PC-9 (cell line): Measurements from ENCODE around the gene BCAS3. TPM values are rescaled to one million over a fixed set of nuclear protein-coding genes. Genes with fewer than 3 reads are reported as not detected.

Source experiments
- BruUV-seq: library from RNA; stranded (reverse); fragments of 400-500 nt; replicated peaks from 2 replicates; lab custom pipeline; 2021; lab: Mats Ljungman, UMichigan
- CTCF ChIA-PET: fragments of 300-600 bp; sonication (Branson Sonifier 250); formaldehyde crosslinking; loops from one replicate; lab custom pipeline; 2022; ENCODE audit warnings: antibody characterized with exemption; lab: Charles Lee
- POLR2A ChIA-PET: fragments of 300-600 bp; sonication (Branson Sonifier 250); formaldehyde crosslinking; loops from one replicate; lab custom pipeline; 2022; ENCODE audit warnings: antibody characterized with exemption; ENCODE audit not compliant: unreplicated experiment; lab: Charles Lee
- DNase-seq, 2 experiments: peaks; one replicate each; pipeline versions ENCODE4 v3.0.0 to v3.0.0-alpha.2; 2015 to 2022; ENCODE audit warnings: mixed read lengths in 1 of 2
- H2AFZ ChIP-seq: fragments of 200-600 bp; sonication (generic); 2 replicates; pipeline ENCODE4 v1.8.1; 2017; ENCODE audit warnings: antibody characterized with exemption
- H3F3A ChIP-seq: fragments of 200-600 bp; sonication (generic); 2 replicates; pipeline ENCODE4 v1.8.1; 2017; ENCODE audit warnings: antibody characterized with exemption, mild to moderate bottlenecking, low read depth; ENCODE audit not compliant: insufficient read depth
- H3K27ac ChIP-seq: fragments of 200-600 bp; sonication (generic); 2 replicates; pipeline ENCODE4 v1.6.1; 2016; ENCODE audit warnings: mixed run types
- H3K27me3 ChIP-seq: fragments of 200-600 bp; sonication (generic); 2 replicates; pipeline ENCODE4 v1.6.1; 2016; ENCODE audit warnings: low read depth, mixed run types; ENCODE audit not compliant: insufficient read depth
- H3K36me3 ChIP-seq: fragments of 200-600 bp; sonication (generic); 2 replicates; pipeline ENCODE4 v1.6.1; 2016; ENCODE audit warnings: low read depth, mixed run types
- H3K4me1 ChIP-seq: fragments of 200-600 bp; sonication (generic); replicated peaks from 2 replicates; pipeline ENCODE4 v1.6.1; 2016; ENCODE audit warnings: mixed run types; ENCODE audit not compliant: insufficient read depth
- H3K4me2 ChIP-seq: fragments of 200-600 bp; sonication (generic); 2 replicates; pipeline ENCODE4 v1.6.1; 2017; ENCODE audit warnings: mixed run types
- H3K4me3 ChIP-seq: fragments of 200-600 bp; sonication (generic); 2 replicates; pipeline ENCODE4 v1.6.1; 2016; ENCODE audit warnings: mixed run types
- H3K79me2 ChIP-seq: fragments of 200-600 bp; sonication (generic); 2 replicates; pipeline ENCODE4 v1.6.1; 2017; ENCODE audit warnings: low read depth, mixed run types
- H3K9me2 ChIP-seq: fragments of 200-600 bp; sonication (generic); 2 replicates; pipeline ENCODE4 v1.8.1; 2017; ENCODE audit warnings: mild to moderate bottlenecking; ENCODE audit not compliant: insufficient read depth
- H3K9me3 ChIP-seq: fragments of 200-600 bp; sonication (generic); 2 replicates; pipeline ENCODE4 v1.8.1; 2016; ENCODE audit warnings: low read depth; ENCODE audit not compliant: insufficient read depth
- H4K20me1 ChIP-seq: fragments of 200-600 bp; sonication (generic); 2 replicates; pipeline ENCODE4 v1.8.1; 2017; ENCODE audit not compliant: insufficient read depth
- EZH2 ChIP-seq: fragments of 200-600 bp; sonication (generic); IDR thresholded peaks from 2 replicates; pipeline ENCODE4 v1.8.0; 2017; ENCODE audit warnings: antibody characterized with exemption, low read depth
- intact Hi-C: fragments of 100-400 bp; cut with micrococcal nuclease; formaldehyde crosslinking; loops from one replicate; pipeline ENCODE4 v1.10.0; 2022; ENCODE audit not compliant: unreplicated experiment
- total RNA-seq: library from RNA; stranded (reverse); gene quantifications from 2 replicates; pipeline ENCODE4 v1.2.3, GENCODE V29; 2021
- TF ChIP-seq, protein P1 (sequence below): fragments of 200-600 bp; sonication (generic); conservative IDR thresholded peaks from 2 replicates; pipeline ENCODE4 v1.6.1; 2017; ENCODE audit warnings: mixed run types, antibody characterized with exemption, mild to moderate bottlenecking, moderate library complexity

Gene BCAS3
- total RNA-seq, 1 experiment from 2014 or later: 26.0 TPM

DNA sequence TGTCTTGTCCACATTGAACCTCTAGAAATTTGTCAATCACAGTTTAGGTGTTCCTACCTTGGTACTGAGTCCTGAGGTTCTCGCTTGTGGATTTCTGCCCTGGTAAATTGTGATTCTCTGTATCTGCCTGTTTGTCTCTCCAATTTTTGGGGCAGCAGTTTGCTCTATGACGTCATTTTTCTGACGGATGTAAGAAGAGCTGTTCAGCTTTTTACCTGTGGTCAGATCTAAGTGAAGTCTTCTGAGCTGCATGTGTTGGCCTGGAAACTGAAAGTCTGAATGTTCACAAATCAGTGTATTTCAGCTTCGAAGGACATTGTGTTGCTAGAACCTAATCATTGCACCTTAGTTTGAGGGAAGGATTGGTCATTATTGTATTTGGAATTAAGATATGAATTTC is 63.4 kb downstream of the BCAS3 start:
- H4K20me1 ChIP-seq: no peaks in the 10 kb centered on the region
- H3K27ac ChIP-seq: no peak overlapping the region
- no TSS peak for BruUV-seq
- CTCF ChIA-PET: no interaction called here
- H3K79me2 ChIP-seq: no peaks in the 10 kb centered on the region
- no peak overlapping the region for H3K4me2 ChIP-seq
- H3K36me3 ChIP-seq: no peaks in the 10 kb centered on the region
- POLR2A ChIA-PET: interaction anchor here (0.6 kb wide), 1 partner anchor 229 kb away, joined by 7 read pairs; no protein-coding TSS in a partner anchor
- H3K9me3 ChIP-seq: no peaks in the 10 kb centered on the region
- intact Hi-C loops: loop anchor here (10.0 kb wide), 1 partner anchor 1094 kb away; no protein-coding TSS in a partner anchor
- DNase-seq: no peak
- TF ChIP-seq, protein P1, sequence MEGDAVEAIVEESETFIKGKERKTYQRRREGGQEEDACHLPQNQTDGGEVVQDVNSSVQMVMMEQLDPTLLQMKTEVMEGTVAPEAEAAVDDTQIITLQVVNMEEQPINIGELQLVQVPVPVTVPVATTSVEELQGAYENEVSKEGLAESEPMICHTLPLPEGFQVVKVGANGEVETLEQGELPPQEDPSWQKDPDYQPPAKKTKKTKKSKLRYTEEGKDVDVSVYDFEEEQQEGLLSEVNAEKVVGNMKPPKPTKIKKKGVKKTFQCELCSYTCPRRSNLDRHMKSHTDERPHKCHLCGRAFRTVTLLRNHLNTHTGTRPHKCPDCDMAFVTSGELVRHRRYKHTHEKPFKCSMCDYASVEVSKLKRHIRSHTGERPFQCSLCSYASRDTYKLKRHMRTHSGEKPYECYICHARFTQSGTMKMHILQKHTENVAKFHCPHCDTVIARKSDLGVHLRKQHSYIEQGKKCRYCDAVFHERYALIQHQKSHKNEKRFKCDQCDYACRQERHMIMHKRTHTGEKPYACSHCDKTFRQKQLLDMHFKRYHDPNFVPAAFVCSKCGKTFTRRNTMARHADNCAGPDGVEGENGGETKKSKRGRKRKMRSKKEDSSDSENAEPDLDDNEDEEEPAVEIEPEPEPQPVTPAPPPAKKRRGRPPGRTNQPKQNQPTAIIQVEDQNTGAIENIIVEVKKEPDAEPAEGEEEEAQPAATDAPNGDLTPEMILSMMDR: no peak
- no peak for TF ChIP-seq EZH2
- H2AFZ ChIP-seq: no peak overlapping the region
- H3K27me3 ChIP-seq: no peaks in the 10 kb centered on the region
- no peak overlapping the region for H3K4me3 ChIP-seq
- no peaks in the 10 kb centered on the region for H3K9me2 ChIP-seq
- H3K4me1 ChIP-seq: peaks cover 21% of the 10 kb centered on the region
- H3F3A ChIP-seq: peaks cover 14% of the 10 kb centered on the region; the same call in 1 of the 2 replicates

- no peaks in the 10 kb centered on the region for H3K79me2 ChIP-seq
- no peaks in the 10 kb centered on the region for H4K20me1 ChIP-seq
- no peaks in the 10 kb centered on the region for H3K9me2 ChIP-seq
- no peaks in the 10 kb centered on the region for H3K9me3 ChIP-seq
- POLR2A ChIA-PET: interaction anchor here (0.5 to 0.7 kb wide), 4 partner anchors 23 to 464 kb away, joined by 3 to 22 read pairs (median 4); no protein-coding TSS in a partner anchor
- intact Hi-C loops: loop anchor here (10.0 kb wide), 1 partner anchor 1092 kb away; no protein-coding TSS in a partner anchor
- peak overlapping the region; percentile 53 for H2AFZ ChIP-seq
- peak overlapping the region; percentile 96 for H3K27ac ChIP-seq
- BruUV-seq: no TSS peak
- H3F3A ChIP-seq: peaks cover 14% of the 10 kb centered on the region; the same call in 1 of the 2 replicates
- TF ChIP-seq EZH2: no peak
- TF ChIP-seq, protein P1: no peak
- peak overlapping the region; percentile 44 for H3K4me3 ChIP-seq
- H3K36me3 ChIP-seq: no peaks in the 10 kb centered on the region
- H3K4me2 ChIP-seq: peak overlapping the region; percentile 77
- DNase-seq: no peak
- CTCF ChIA-PET: no interaction called here
- no peaks in the 10 kb centered on the region for H3K27me3 ChIP-seq
- peaks cover 21% of the 10 kb centered on the region for H3K4me1 ChIP-seq
Measured at GRCh38 chr17:60743282-60743681, 65.6 kb downstream of the BCAS3 start.

DNA sequence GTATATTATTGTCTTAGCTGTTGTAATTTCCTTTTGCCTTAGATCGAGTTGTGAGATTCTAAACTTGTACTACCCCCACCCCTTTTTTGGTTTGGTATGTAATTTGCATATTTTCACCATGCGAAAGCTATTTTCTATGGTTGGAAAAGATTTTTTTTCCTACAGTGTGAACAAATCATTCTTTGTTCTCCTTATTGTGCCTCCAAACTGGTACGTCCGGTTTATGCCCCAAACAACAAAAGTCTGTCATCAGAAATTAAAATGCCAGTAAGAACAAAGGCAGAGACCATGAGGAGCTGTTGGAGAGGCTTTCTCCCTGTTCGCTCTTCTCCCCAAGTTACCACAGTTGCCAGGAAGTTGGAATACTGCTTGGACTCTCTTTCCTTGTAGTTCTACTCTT is 66.1 kb downstream of the BCAS3 start:
- no peaks in the 10 kb centered on the region for H4K20me1 ChIP-seq
- H3K36me3 ChIP-seq: no peaks in the 10 kb centered on the region
- intact Hi-C loops: loop anchor here (10.0 kb wide), 1 partner anchor 1091 kb away; no protein-coding TSS in a partner anchor
- BruUV-seq: no TSS peak
- peak overlapping the region; percentile 44 for H3K4me3 ChIP-seq
- H3K9me2 ChIP-seq: no peaks in the 10 kb centered on the region
- no peaks in the 10 kb centered on the region for H3K79me2 ChIP-seq
- TF ChIP-seq, protein P1: no peak
- TF ChIP-seq EZH2: no peak
- peaks cover 21% of the 10 kb centered on the region for H3K4me1 ChIP-seq
- POLR2A ChIA-PET: interaction anchor here (0.5 to 0.8 kb wide), 6 partner anchors 23 to 1181 kb away, joined by 3 to 22 read pairs (median 6); no protein-coding TSS in a partner anchor
- peak overlapping the region; percentile 53 for H2AFZ ChIP-seq
- H3K27ac ChIP-seq: peak overlapping the region; percentile 96
- H3F3A ChIP-seq: peaks cover 14% of the 10 kb centered on the region; the same call in 1 of the 2 replicates
- no peaks in the 10 kb centered on the region for H3K27me3 ChIP-seq
- no peaks in the 10 kb centered on the region for H3K9me3 ChIP-seq
- peak; percentile 48 to 92 for DNase-seq
- H3K4me2 ChIP-seq: peak overlapping the region; percentile 77
- CTCF ChIA-PET: interaction anchor here (1.4 kb wide), 1 partner anchor 23 kb away, joined by 5 read pairs; no protein-coding TSS in a partner anchor
